HUDEP-2 (cell line): ENCODE measurements around the gene TPK1.
"Not testable (repeated sequence)": the region's sequence is repeated elsewhere in the genome, so short reads cannot be mapped to it uniquely, and the experiment has no call there.

ENCODE experiments used
- DNase-seq, 76 experiments: peaks; one replicate each; lab custom pipeline; 2025; ENCODE audit not compliant: unreplicated experiment in 76 of 76; lab: John Stamatoyannopoulos, UW

Gene TPK1

DNA sequence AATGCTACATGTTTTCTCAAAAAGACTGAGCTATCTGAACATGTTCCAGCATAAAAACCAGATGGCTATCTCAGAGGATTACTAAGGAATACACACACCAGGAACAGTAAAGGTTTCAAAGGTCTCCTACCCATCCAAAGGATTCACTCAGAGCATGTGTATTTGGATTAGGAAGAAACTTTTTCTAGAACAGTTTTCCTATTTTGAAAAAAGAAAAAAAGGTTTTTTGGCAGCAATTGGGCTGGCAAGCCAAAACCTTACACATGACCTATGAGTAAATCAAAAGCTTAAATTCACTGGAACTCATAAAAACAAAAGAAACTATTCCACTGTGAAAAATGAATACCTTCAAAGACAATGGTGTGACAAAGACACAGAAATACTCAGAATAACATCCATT, 9.6 kb downstream of the TPK1 start:
- no peak for DNase-seq

DNA sequence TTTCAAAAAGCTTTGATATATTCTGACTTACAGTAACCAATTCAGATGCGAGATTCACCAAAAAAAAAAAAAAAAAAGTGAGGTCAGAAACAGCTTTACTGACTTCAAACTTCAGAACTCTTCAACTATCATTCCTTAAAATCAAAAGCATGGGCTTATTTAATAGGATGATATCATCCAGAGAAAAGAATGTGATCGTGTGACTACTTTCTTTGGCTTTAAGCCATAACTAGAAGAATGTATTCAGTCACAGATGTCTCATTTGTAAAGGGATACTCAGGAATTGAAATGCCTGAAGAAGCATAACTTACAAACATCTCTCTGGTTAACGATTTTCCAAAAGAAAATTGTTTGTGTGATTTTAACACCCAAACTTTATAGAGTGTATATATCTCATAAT, 11.5 kb downstream of the TPK1 start:
- no peak for DNase-seq

DNA sequence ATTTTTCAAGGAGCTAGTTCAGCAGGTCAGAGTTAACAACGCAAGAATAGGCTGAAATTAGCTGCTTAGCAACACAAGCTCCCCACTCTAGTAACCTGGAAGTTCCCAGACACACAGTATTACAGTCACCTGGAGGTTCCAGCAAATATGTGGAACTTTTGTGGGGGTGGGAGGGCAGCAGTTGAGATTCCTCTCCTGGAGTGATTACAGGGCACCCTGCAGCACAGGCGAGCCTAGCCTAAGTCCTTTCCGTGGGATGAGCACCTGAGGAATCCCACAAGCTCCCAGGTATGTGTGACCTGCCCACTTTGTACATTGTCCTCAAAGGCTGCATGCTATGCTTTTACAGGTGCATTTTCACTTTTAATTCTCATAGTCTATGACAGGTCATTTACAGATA, 13.6 kb downstream of the TPK1 start:
- no peak for DNase-seq

DNA sequence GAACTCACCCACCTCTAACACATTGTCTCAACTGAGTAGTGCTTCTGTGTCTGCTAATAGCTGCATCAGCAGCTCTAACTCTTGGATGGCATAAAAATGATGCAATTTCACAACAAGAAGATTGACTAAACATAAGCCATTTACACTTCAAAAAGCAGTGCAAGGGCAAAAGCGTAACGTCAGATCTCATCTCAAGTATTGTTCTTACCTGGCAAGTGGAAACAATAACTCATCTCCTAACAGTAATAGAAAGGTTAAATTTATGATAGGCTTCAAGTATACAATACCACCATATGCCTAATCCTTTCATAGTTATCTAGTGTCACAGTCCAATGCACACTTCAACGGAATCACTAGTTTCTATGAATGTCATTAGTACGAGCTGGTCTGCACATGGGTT, 14.8 kb downstream of the TPK1 start:
- DNase-seq = no peak

DNA sequence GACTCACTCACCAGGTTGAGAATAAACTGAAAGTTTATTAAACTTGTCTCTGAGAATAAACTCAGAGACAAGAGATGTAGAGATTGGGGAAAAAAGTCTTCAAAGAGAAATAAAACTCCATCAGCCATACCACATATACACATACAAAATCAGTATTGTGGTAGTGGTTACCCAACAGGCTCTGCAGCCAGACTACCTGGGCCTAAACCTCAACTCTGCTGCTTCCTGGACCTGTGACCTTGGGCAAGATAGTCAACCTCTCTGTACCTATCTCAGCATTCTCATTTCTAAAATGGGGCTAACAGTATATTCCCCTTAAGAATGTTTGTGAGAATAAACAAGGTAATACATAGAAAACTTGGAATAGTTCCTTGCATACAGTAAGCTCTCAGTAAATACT, 15.3 kb downstream of the TPK1 start:
- DNase-seq = no peak

DNA sequence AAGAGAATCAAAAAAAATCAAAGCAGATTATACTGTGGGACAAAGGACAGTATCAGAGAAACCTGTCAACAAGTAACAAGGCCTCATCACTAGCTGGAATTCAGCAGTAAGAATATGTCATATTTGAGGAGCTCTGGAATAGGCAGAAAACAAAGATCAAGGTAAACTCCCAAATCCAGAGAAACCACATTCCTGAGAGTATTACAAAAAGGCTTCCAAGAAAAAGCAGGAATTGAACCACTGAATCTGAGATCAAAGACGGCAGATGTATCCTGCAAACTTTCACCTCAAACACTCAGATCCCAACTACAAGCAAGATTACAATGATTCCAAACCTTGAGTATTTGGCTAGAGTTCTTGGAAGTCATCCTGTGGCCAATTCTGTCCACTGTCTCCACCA, 16.3 kb downstream of the TPK1 start:
- DNase-seq = no peak

DNA sequence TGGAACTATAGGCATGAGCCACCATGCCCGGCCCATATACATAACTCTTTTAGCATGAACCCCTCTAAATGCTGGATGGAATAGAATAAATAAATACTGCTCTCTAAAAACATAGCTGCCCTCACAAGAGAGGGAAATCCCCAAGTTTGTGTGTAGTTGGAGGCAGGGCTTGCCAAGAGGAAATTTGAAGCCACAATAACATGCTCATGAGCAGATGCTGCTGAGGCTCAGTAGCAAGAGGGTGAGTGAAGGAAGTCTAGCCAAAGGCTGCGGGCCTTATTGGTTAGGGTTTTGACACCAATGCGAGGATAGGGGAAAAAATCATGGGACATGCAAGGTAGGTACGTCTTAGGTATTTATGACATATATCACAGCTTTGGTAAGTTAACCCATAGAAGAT, 17.3 kb downstream of the TPK1 start:
- DNase-seq = no peak

DNA sequence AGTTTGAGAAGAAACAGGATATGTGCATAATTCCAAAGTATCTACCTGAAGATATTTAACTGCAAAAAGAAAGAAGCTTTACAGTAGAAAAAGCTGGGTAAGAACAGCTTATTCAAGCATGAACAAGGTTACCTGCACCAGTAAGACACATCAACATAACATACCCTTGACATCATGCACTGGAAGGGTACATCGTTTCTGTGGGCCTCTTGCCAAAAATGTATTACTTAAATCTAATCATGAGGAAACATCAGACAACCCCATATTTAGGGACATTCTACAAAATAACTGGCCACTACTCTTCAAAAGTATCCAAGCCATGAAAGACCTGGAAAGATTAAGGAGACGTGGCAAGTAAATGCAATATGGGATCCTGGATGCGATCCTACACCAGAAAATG, 18.9 kb downstream of the TPK1 start:
- DNase-seq = no peak

DNA sequence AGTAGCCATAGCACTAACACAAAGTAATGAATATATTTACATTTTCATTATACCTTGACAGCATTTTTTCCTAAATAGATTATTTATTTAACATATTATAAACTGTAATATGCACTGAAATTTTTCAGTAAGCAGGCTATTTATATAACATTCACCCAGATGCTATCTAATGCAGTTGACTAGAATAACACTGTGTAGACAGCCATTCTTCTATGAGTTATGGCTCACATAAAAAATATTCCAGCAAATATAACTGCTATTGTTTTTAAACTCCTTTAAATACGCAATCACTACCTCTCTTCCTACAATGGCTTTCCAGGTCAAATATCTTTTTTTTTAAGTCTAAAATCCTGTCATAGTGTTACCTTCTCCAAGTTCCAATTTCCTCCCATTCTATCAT, 21.6 kb downstream of the TPK1 start:
- DNase-seq = no peak

DNA sequence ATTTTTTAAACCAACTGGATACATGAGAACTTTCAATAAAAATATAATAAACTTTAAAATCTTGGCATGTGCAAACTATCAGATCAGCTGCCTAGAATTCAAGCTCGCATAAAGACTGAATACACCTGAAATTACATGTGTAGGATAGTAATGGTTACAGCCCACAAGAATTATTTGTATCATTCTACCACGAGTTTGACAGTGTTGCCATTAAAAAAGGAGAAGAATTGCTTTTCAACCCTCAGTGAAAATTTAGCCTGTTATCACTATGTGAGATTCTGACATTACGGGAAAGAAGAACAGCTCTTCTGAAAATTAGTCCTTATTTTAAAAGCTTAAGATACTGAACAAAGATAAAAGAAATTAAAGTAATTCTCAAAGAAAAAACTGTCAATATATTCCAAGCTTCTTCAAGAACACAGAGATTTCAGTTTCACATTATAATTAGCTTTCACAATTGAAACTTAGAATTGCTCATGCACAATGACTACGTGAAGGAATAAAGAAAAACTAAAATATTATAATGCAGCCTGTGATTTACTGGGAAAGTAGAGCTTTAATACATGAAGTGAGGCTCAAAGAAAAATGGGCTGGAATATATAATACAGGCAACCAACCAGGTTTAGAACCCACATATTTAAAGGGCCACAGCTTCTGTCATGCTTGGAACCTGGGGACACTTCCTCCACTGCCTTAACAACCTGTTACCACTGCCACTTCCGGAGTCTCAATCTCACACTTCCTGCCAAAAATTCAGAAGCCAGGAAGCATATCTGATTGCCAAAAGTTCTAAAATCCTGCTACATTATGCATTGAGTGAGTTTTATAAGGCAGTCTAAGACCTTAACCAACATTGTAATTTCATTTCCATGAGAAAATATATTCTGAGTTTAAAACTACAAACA, 23.2 kb downstream of the TPK1 start:
- DNase-seq = no peak

DNA sequence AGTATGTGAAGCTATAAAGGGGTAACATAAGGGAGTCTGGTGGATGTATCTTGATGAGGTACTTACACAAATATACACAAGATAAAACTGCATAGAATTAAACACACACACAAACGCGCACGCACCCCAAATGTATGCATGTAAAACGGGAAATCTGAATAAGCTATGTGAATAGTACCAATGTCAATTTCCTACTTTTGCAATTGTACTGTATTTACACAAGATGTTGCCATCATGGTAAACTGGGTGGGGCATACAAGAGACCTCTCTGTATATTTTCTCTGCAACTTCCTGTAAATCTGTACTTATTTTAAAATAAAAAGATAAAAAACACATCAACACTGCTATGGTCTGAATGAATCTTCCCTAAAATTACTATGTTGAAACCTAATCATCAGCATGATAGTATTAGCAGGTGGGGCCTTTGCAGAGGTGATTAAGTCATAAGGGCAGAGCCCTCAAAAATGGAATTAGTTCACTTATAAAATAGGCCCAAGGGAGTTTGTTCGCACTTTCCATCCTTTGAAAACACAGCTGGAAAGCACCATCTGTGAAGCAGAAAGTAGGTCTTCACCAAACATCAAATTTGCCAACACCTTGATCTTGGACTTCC, 30.1 kb downstream of the TPK1 start:
- DNase-seq = no peak

DNA sequence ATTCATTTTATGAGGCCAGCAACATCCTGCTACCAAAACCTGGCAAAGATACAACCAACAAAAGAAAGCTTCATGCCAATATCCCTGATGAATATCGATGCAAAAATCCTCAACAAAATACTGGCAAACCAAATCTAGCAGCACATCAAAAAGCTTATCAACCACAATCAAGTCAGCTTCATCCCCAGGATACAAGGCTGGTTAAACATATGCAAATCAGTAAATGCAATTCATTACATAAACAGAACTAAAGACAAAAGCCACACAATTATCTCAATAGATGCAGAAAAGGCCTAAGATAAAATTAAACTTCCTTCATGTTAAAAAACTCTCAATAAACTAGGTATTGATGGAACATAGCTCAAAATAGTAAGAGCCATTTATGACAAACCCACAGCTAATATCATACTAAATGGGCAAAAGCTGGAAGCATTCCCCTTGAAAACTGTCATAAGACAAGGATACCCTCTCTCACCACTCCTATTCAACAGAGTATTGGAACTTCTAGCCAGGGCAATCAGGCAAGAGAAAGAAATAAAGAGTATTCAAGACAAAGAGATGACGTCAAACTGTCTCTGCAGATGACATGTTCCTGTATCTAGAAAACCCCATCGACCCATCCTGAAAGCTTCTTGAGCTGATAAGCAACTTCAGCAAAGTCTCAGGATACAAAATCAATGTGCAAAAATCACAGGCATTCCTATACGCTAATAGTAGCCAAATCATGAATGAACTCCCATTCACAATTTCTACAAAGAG, 35.0 kb downstream of the TPK1 start:
- not testable (repeated sequence) for DNase-seq

DNA sequence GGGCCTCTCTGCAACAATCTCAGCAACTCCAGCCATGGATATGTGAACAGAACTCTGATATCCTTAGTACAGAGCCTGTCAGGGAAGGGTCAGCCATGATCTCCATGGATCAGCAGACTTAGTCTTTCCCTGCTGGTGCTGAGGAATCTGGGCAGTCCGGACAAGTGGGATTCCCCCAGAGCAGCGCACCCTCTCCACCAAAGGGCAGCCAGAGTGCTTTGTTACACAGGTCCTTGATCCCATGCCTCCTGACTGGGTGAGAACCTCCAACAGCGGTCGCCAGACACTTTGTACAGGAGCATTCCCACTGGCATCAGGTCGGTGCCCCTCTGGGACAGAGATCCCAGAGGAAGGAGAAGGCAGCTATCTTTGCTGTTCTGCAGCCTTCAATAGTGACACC, 38.9 kb downstream of the TPK1 start:
- no peak for DNase-seq

DNA sequence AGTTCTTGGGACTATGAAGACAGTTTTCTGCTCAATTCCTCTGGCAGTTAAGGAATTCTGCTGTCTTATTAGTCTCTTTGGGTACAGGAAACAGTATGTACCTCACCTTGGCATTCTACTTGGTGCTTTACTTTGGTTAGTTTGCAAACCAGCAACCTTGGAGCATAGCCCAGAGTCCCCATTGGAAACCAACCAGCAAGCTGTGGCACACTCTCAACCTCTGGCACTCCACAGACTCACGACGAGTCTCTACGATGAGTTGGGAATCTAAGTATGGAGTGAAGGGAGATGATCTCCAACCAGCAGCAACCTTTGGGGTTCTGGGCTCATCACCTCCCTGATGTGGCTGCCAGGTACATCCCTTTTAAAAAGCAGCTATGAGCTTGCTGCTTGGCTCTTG, 43.8 kb downstream of the TPK1 start:
- DNase-seq = no peak

DNA sequence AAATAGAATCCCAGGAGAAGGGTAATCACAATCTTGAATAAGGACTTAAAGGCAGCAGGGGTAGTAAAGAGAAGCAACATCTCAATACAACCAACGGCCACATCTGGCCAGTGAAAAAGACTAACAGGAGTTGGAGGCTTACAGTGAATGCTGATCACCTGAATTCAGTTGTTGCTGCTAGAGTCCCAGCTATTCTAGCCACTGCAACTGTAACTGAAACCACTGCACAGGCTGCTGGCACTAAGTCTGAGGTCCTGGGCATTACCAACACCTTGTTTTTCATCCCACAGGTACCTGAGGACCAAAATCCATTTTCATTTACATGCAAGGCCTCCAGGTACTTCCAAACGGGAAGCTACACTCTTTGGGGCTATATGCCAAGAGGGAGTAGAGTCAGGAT, 44.4 kb downstream of the TPK1 start:
- DNase-seq = no peak

DNA sequence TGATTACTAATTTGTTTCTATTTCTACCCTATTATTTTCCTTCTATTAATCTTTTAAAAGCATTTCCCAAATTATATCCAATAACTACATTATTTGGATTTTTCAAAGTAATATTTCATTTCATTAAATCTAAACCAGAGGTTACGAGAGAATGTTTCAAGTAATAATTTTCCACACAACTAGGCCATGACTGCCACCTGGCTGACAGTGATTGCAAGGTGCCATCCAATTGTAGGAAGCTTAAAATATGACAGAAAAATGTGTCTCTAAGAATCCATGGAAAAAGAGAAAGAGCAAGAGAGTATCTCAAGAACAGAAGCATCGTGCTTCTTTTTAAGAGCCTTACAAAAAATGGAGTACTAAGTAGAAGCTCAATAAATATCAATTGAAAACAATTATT, 48.7 kb downstream of the TPK1 start:
- DNase-seq = no peak

DNA sequence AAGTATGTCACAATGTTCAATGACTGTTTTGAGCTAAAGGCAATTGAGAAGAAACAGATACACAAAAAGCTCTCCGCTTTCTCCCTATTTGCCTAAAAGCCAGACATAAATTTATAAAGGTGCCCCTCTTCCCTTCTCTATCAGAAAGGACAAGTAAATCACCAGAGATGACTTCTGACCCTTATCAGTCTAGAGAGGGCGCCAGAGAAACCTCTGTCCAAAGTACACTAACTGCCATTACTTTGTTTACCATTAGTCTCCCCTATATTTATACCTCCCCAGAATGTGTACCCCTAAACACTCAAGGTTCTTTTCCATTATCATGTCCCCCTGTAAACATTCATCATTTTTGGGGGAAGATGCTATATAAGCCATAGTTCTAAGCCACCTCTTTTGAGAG, 49.3 kb downstream of the TPK1 start:
- DNase-seq = no peak

DNA sequence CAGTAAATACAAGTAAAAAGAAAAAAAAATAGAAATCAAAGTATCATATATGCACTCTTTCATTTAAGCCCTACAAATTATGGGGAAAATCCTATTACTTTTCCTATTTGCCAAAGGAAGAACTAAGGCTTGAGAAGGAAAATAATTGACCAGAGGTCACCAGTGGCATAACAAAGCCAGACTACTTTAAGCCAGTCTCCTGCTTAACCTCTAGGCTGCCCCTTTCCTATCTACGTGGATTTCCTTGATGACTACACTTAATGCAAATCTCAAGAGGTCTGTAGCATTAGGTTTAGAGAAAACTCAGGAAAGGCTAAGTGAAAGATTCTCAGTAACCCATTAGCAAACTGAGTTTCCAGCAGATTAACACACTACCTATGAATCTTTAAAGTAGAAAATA, 49.8 kb downstream of the TPK1 start:
- DNase-seq = no peak

DNA sequence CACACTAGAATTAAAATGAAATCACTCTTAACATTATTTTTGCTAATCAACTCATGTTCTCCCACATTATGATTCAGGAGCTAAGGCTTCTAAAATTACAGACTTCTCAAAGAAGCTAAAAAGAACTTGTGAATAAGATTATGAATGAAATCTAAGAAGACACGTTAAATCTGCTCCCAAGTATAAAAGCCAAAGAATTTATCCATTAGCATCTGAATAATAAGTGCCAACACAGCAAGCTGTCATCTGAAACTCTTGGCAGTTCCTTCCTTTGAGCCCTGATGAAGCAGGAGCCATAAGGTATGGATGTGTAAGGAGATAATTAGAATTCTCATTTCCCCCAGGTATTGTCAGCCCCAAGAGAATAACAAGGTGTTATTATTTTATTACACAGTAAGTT, 50.3 kb downstream of the TPK1 start:
- DNase-seq = no peak

DNA sequence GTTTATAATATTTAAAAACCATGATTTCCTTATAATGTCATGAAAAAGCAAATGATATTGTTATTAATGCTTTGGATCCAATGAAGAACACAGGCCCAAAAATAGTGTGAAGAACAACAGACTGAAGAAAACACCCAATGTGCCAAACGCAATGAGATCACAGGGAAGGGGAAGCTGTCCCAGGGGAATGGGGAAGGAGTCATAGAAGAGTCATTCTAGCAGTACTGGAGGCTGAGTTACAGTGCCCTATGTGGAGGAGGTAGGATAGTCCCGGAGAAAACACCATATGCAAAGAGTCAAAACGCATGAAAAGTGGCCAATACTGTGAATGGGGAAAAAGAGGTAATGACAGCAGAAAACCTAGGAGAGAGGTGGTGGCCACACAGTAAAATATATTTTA, 50.9 kb downstream of the TPK1 start:
- DNase-seq = no peak

DNA sequence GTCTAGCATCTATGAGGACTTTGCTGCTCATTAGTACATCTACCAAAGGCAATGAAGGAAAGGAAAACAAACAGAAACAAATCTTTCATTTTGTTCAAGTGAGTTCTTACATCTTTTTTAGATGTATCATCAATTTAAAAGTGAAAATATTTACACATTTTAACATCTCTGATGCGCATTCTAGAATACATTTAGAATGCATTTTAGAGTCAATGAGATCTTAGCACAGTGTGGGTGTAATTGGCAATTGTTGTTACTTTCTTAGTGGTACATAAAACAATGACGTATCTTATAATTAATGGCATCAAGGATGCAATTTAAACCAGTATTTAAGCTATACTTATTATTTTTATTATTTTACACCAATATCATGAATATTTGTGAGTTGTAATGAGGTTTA, 51.4 kb downstream of the TPK1 start:
- no peak for DNase-seq

DNA sequence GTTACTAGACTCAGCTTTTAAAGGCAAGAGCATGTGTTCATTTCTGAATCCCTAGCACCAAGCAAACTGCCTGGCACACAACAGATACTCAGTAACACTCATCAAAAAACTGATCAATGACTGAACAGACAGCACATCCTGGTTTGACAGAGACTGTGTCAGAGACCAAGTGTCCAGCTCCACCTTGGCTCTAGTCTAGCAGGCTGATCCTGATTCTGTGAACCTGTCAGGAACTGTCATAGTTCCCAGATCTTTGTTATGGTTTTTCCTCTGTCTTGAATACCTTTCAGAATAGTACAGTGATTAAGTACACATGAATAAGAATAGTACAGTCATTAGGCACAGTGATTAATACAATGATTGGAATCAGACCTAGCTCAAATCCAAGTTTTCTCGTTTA, 53.0 kb downstream of the TPK1 start:
- no peak for DNase-seq
